Retinal pigment epithelial cell (primary cell): ENCODE measurements around the gene PCSK4.

Source experiments
- DNase-seq: peaks from one replicate; pipeline ENCODE4 v3.0.0-alpha.2; 2010; ENCODE audit warnings: low read depth
- H3K4me3 ChIP-seq: 2 replicates; pipeline ENCODE4 v1.5.1; 2011; ENCODE audit warnings: mild to moderate bottlenecking, low read length, control low read depth, moderate library complexity
- CTCF ChIP-seq: conservative IDR thresholded peaks from 2 replicates; pipeline ENCODE4 v1.5.1; 2011; ENCODE audit warnings: low read depth, low read length, control low read depth, inconsistent platforms

PCSK4 gene

GRCh38 chr19:1512671-1513498, 22.7 kb upstream of the PCSK4 start, which contains the start of gene ADAMTSL5:
Gene ADAMTSL5, minus strand, starts transcription at chr19:1513019. Its CDS starts 2,076 bp downstream, at chr19:1510943.
- TF ChIP-seq CTCF, result no peak
- H3K4me3 ChIP-seq, result peak within 1 kb of the TSS; percentile 40
- no peak for DNase-seq

- no peak for DNase-seq
- TF ChIP-seq CTCF, result no peak
- no peak overlapping the region for H3K4me3 ChIP-seq
Observed at GRCh38 chr19:1511318-1512317, 21.5 kb upstream of the PCSK4 start.

- no peak for DNase-seq
- peak overlapping the region; percentile 14 for H3K4me3 ChIP-seq
- TF ChIP-seq CTCF, result no peak
Observed at GRCh38 chr19:1510807-1511206, 20.7 kb upstream of the PCSK4 start.

- H3K4me3 ChIP-seq, result peak overlapping the region; percentile 14
- DNase-seq, result no peak
- no peak for TF ChIP-seq CTCF
Observed at GRCh38 chr19:1510442-1510806, 20.3 kb upstream of the PCSK4 start.

GRCh38 chr19:1509602-1510441, 19.7 kb upstream of the PCSK4 start:
- no peak for TF ChIP-seq CTCF
- H3K4me3 ChIP-seq, result no peak overlapping the region
- no peak for DNase-seq

GRCh38 chr19:1508507-1508856, 18.3 kb upstream of the PCSK4 start:
- no peak for TF ChIP-seq CTCF
- peak overlapping the region; percentile 10 for H3K4me3 ChIP-seq

More at GRCh38 chr19:1508507-1508856, 18.3 kb upstream of the PCSK4 start:
- DNase-seq, result no peak
